HG02623 (cell line): Measurements from ENCODE around the gene TNC.

Experiments
- ATAC-seq: cut with Tn5 transposase; IDR thresholded peaks from one replicate; pipeline ENCODE4 v1.9.1; 2021; ENCODE audit warnings: moderate library complexity; ENCODE audit not compliant: unreplicated experiment

Gene TNC

GRCh38 chr9:115058175-115058574 is 59.8 kb downstream of the TNC start:
- ATAC-seq = no peak

- ATAC-seq = no peak
These were observed 60.4 kb downstream of the TNC start for GRCh38 chr9:115057559-115057958.

DNA sequence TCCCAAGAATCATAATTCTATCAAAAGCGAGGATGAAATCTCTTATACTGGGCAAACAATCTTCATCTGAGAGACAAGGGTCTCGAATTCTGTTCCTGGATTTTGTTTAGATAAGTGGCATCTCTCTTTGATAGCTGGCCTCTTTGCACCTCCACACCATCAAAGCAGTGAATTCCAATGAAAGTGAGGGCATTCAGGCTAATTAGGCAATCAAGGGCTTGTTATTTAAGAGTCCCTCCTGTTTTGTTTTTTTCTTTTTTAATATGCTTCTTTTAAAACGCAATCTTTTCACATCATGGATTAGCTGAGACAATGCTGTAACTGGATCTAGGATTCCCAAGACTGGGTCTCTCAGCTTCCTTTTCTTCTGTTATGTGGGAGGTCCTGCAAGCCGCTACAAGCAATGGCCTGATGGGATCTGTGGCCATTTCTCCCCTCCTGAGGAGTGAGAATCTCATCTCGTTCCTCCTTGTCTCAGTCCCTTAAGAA is 67.9 kb downstream of the TNC start:
- ATAC-seq = no peak

DNA sequence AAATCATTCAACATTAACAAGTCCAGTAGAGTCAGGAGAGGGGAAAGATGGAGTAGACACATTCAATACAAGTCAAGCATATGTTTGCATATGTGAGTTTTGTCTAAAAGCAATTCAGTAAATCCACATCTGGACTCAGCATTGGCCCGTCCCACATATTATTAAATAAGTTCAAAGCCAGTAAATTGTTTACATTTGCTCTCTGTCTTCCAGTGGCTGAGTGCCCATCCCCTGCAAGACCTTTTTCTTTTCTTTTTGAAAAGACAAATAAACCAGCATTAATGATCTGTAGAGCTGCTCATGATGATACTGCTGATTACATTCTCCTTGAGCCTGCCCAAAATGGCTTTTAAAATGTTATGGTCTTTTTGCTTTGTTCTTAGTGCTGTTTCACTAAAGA is 71.1 kb downstream of the TNC start:
- ATAC-seq = no peak

- ATAC-seq = no peak
These were observed 71.8 kb downstream of the TNC start for GRCh38 chr9:115046199-115046598.

DNA sequence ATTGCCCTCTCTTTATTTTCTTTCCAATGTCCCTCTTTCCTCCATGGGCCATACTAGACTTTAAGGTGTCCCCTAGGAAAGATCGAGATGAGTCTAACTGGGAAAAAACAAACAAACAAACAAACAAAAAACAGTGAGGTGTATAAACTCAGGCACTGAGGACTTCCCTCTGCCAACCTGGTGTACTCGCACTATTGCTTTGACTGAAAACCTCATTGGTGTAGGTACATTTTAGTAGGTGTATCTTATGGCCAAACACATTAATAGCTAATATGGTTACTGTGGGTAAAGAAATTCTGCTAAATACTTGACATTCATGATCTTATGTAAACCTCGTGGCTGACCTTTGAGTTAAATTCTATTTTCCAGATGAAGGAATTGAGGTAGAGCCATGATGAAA is 74.3 kb downstream of the TNC start:
- ATAC-seq = no peak

DNA sequence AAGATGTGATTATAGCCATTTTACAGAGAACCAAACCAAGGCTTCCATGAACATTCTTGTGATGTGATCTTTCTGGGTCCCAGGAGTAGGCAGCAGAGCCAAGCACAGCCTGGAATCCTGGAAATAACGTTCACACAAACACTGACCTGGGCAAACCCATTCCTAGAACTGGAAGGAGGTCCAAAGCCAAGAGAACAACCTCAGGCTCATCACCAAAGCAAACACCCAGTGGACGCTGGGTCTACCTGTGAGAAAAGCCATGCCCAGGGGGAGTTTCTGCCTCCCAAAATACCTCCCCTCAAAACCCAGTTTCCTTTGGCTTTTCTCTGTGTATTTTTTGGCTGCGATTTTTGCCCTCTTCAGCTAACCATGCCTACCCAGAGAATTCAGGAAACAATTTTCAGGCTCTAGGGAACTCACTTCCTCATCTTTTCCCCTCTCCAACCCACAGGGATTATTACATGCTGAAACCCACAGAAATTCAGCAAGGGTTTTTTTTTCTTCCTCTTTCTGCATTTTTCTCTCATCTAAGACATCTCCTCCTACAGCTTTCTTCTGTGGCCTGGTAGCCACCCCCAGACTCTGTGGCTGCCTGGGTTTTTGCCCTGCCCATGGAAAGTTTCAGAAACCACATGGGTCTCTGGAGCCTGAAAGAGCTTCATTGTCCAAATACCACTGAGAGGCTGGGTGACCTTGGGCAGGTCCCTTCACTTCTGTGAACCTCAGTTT is 75.0 kb downstream of the TNC start:
- peak; percentile 67 for ATAC-seq

- ATAC-seq = no peak
These were observed 78.3 kb downstream of the TNC start for GRCh38 chr9:115039516-115040120.

- no peak for ATAC-seq
These were observed 79.8 kb downstream of the TNC start for GRCh38 chr9:115038178-115038577.

DNA sequence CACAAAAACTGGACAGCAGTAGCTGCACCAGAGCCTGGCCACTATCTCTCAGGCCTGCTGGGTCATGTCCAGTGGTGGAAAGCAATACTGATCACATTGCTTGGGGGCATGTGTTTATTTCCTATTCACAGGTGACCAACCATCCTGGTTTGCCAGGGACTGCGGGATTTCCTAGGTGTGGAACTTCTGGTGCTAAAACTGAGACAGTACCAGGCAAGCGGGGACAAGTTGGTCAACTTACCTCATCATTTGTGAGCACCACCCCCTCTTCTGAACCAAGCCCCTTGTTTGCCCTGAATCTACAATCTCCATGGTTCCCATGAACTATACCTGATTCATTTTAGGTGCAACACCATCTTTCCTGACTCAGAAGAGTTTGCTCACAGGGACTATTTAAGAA is 81.3 kb downstream of the TNC start:
- ATAC-seq = no peak

- peak; percentile 75 for ATAC-seq
These were observed 81.9 kb downstream of the TNC start for GRCh38 chr9:115035841-115036612.

DNA sequence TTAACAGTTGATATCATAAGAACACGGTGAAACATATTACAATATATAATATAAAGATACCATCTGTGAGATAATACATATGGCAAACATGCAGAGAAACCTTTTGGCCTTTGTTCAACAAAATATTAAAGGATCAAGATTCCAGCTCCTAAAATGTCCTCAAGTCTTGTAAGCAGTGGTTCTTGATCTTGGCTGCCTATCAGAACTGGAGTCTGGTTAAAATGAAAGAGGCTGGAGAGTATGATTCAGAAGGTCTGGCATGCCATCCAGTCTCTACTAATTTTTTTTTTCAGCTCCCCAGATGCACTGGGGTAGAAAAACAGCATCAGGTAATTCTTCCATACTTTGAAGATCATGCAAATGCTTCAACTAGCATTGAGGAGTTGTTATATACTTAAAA is 83.2 kb downstream of the TNC start:
- no peak for ATAC-seq

DNA sequence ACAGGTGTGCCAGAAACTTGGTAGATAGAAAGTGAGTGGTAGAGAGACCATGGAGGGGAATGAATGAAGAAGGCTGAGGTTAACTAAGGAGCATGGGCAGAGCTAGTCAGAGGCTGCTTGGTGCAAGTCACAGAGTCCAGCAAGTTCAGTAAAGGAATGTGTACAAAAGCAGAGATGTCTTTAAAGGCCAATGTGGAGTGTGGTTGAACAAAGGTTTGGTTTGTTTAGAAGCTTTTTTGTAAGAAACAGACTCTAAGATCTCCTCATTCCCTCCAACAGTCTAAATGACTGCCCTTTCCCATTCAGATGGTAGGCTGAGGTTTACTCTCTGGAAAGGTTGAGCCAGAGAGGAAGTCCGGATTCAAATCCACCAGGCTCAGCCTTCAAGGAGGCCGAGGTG is 84.2 kb downstream of the TNC start:
- no peak for ATAC-seq

GRCh38 chr9:115032296-115032695 is 85.7 kb downstream of the TNC start:
- no peak for ATAC-seq

DNA sequence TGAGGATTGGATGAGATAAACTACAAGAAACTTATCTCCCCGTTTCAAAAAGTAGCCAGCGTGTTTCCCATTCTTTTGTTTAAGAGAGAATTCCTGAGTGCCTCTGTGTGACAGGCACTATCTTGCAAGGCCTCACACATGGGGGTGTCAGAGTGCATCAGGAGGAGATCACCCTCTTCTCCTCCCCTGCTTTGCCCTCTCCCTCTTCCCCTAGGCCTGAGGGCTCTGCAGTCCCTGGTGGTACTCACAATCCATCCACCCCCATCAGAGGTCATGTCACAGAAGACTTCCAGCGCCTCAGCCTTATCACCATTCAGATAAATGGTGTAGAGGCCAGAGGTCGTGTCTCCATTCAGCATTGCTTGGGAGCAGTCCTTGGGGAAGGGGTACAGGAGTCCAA is 88.0 kb downstream of the TNC start:
- no peak for ATAC-seq

- no peak for ATAC-seq
These were observed 92.2 kb downstream of the TNC start for GRCh38 chr9:115025721-115026120.

- no peak for ATAC-seq
These were observed 92.9 kb downstream of the TNC start for GRCh38 chr9:115024925-115025535.

DNA sequence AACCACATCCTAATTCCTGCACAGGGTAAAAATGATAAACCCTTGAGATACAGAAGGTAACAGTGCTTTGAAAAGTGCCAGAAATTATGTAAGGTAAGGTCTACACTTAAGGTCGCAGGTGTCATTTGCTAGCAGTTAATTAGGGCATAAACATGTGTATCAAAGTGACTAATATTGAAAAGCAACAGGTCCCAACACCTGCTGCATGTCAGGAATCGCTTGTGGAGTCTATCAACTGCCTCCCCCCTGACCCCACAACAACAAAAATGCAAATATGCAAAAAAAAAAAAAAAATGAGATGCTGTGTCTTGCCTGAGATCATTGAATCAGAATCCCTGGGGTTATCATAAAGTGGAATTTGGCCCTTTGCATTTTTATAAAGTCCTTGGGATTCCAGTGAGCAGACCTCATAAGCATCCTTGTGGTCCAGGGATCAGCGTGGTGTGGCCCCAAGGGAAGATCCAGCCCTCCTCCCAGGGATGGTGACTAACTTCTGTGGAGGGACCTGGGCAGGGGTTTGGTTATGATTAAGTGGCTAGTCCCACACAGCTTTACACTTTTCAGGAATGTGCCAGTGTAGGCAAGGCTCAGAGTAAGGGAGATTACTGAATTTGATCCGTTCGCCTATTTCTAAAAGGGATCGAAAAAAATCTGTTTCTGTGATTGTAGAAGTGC is 95.1 kb downstream of the TNC start:
- no peak for ATAC-seq

GRCh38 chr9:115018547-115019435 is 99.2 kb downstream of the TNC start:
- no peak for ATAC-seq

DNA sequence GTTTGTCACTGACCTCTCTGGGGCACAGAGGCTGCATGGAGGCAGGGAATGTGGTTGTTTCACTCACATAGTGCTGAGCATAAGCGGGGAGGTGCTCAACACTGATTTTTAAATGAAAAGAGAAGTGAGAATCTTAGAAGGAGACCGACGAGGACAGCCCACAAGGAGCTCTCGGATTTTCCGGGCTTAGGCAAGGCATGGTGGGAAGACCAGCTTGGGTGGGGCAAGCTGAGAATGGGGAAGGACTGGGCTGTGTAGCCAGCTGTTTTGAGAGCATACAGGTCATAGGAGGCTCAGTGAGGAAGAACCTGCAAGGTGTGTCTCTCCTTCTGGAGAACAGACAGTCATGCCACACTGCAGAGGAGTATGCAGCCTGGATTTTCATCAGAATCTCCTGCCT is 101.6 kb downstream of the TNC start:
- no peak for ATAC-seq
